IMR-90 (cell line): ENCODE results near the gene NHLRC2. TPM values are rescaled to one million over a fixed set of nuclear protein-coding genes. Genes with fewer than 3 reads are reported as not detected.

Experiments used
- ATAC-seq: fragments of 200-7000 bp; cut with Tn5 transposase; 2 replicates; pipeline ENCODE4 v1.9.1; 2020; ENCODE audit warnings: low read depth, mild to moderate bottlenecking, moderate library complexity
- BruUV-seq: library from RNA; stranded (reverse); fragments of 400-500 nt; replicated peaks from 2 replicates; lab custom pipeline; 2021; lab: Mats Ljungman, UMichigan
- CTCF ChIA-PET: fragments of 300-600 bp; formaldehyde crosslinking; extraction: SDS; loops from one replicate; lab custom pipeline; 2021; ENCODE audit warnings: antibody characterized with exemption; lab: Yijun Ruan, JAX
- POLR2A ChIA-PET: fragments of 300-600 bp; sonication (Branson Sonifier 250); formaldehyde crosslinking; loops from one replicate; lab custom pipeline; 2022; ENCODE audit warnings: antibody characterized with exemption; ENCODE audit not compliant: unreplicated experiment; lab: Charles Lee
- DNase-seq: peaks from one replicate; pipeline ENCODE4 v3.0.0; 2013
- H2AFZ ChIP-seq: replicated peaks from 2 replicates; pipeline ENCODE3; 2013; ENCODE audit warnings: low read length, mild to moderate bottlenecking; ENCODE audit not compliant: poor library complexity
- H2AK5ac ChIP-seq: 2 replicates; pipeline ENCODE4 v1.6.1; 2013; ENCODE audit warnings: low read depth, low read length, inconsistent platforms
- H2AK9ac ChIP-seq: replicated peaks from 2 replicates; pipeline ENCODE3; 2013; ENCODE audit warnings: mild to moderate bottlenecking, low read depth, low read length, moderate library complexity; ENCODE audit not compliant: poor library complexity
- H2BK120ac ChIP-seq: 2 replicates; pipeline ENCODE4 v1.6.1; 2013; ENCODE audit warnings: low read depth, low read length, inconsistent platforms
- H2BK15ac ChIP-seq: 3 replicates; pipeline ENCODE4 v1.6.1; 2013; ENCODE audit warnings: low read depth, low read length, inconsistent platforms
- H2BK20ac ChIP-seq: 2 replicates; pipeline ENCODE4 v1.6.1; 2013; ENCODE audit warnings: low read depth, mild to moderate bottlenecking, inconsistent platforms, low read length, moderate library complexity
- H2BK5ac ChIP-seq: 2 replicates; pipeline ENCODE4 v1.6.1; 2013; ENCODE audit warnings: mild to moderate bottlenecking, low read depth, low read length, inconsistent platforms; ENCODE audit not compliant: poor library complexity, severe bottlenecking
- H3K14ac ChIP-seq: replicated peaks from 2 replicates; pipeline ENCODE4 v1.6.1; 2013; ENCODE audit warnings: low read depth, low read length, inconsistent platforms
- H3K18ac ChIP-seq: 2 replicates; pipeline ENCODE4 v1.6.1; 2013; ENCODE audit warnings: low read depth, low read length, control low read depth
- H3K23ac ChIP-seq: 2 replicates; pipeline ENCODE4 v1.6.1; 2013; ENCODE audit warnings: low read depth, low read length, inconsistent platforms
- H3K27ac ChIP-seq: 2 replicates; pipeline ENCODE4 v1.5.1; 2013; ENCODE audit warnings: mild to moderate bottlenecking, control low read depth, low read length; ENCODE audit not compliant: insufficient read depth
- H3K27me3 ChIP-seq: 2 replicates; pipeline ENCODE4 v1.6.1; 2013; ENCODE audit warnings: low read length; ENCODE audit not compliant: control insufficient read depth, insufficient read depth
- H3K36me3 ChIP-seq: 2 replicates; pipeline ENCODE4 v1.6.1; 2013; ENCODE audit warnings: low read length, mixed read lengths; ENCODE audit not compliant: control insufficient read depth, insufficient read depth
- H3K4ac ChIP-seq: 2 replicates; pipeline ENCODE4 v1.6.1; 2013; ENCODE audit warnings: low read depth, low read length, inconsistent platforms
- H3K4me1 ChIP-seq: 2 replicates; pipeline ENCODE4 v1.6.1; 2013; ENCODE audit warnings: low read length, mixed read lengths; ENCODE audit not compliant: control insufficient read depth, insufficient read depth
- H3K4me2 ChIP-seq: 2 replicates; pipeline ENCODE4 v1.6.1; 2013; ENCODE audit warnings: low read depth, mild to moderate bottlenecking, control low read depth, low read length, moderate library complexity
- H3K4me3 ChIP-seq: 2 replicates; pipeline ENCODE4 v1.5.1; 2013; ENCODE audit warnings: low read depth, mild to moderate bottlenecking, control low read depth, low read length, moderate library complexity; ENCODE audit not compliant: insufficient read depth
- H3K56ac ChIP-seq: 2 replicates; pipeline ENCODE4 v1.6.1; 2013; ENCODE audit warnings: low read length, inconsistent platforms; ENCODE audit not compliant: insufficient read depth; ENCODE audit errors: extremely low read depth
- H3K79me1 ChIP-seq, 2 experiments: 2 replicates each; pipeline ENCODE4 v1.6.1; 2013; ENCODE audit warnings: low read length in 2 of 2, inconsistent platforms in 1 of 2, low read depth in 1 of 2
- H3K9ac ChIP-seq: 2 replicates; pipeline ENCODE4 v1.6.1; 2013; ENCODE audit warnings: low read depth, low read length, control low read depth
- H3K9me1 ChIP-seq: 2 replicates; pipeline ENCODE4 v1.6.1; 2013; ENCODE audit warnings: low read length, inconsistent platforms; ENCODE audit not compliant: insufficient read depth
- H3K9me3 ChIP-seq: 2 replicates; pipeline ENCODE4 v1.6.1; 2013; ENCODE audit warnings: low read length; ENCODE audit not compliant: control insufficient read depth, insufficient read depth
- H4K20me1 ChIP-seq: 2 replicates; pipeline ENCODE4 v1.6.1; 2013; ENCODE audit warnings: low read length, inconsistent platforms; ENCODE audit not compliant: insufficient read depth
- H4K5ac ChIP-seq: 2 replicates; pipeline ENCODE4 v1.6.1; 2013; ENCODE audit warnings: mild to moderate bottlenecking, low read depth, low read length, control low read depth
- H4K8ac ChIP-seq, 2 experiments: 2 replicates each; pipeline ENCODE4 v1.6.1; 2013; ENCODE audit warnings: low read depth in 2 of 2, low read length in 2 of 2, control low read depth in 1 of 2, inconsistent platforms in 1 of 2
- H4K91ac ChIP-seq: 2 replicates; pipeline ENCODE4 v1.6.1; 2013; ENCODE audit warnings: low read depth, low read length, inconsistent platforms; ENCODE audit not compliant: insufficient read depth
- CEBPB ChIP-seq: IDR thresholded peaks from 2 replicates; pipeline ENCODE4 v1.6.1; 2012; ENCODE audit warnings: low read depth, low read length, improper control_type of control experiment
- CHD1 ChIP-seq: IDR thresholded peaks from 2 replicates; pipeline ENCODE4 v1.6.1; 2012; ENCODE audit warnings: low read depth, low read length, improper control_type of control experiment
- CTCF ChIP-seq: conservative IDR thresholded peaks from 2 replicates; pipeline ENCODE4 v1.5.1; 2012; ENCODE audit warnings: mild to moderate bottlenecking, low read depth, low read length, improper control_type of control experiment
- FOS ChIP-seq: fragments of 150-350 bp; IDR thresholded peaks from 2 replicates; pipeline ENCODE4 v1.6.1; 2016; ENCODE audit warnings: low read depth, low read length
- MAFK ChIP-seq: IDR thresholded peaks from 2 replicates; pipeline ENCODE4 v1.6.1; 2012; ENCODE audit warnings: low read depth, low read length, improper control_type of control experiment
- MXI1 ChIP-seq: IDR thresholded peaks from 2 replicates; pipeline ENCODE4 v1.6.1; 2012; ENCODE audit warnings: low read depth, mild to moderate bottlenecking, low read length, moderate library complexity, borderline replicate concordance
- RAD21 ChIP-seq: IDR thresholded peaks from 2 replicates; pipeline ENCODE4 v1.6.1; 2012; ENCODE audit warnings: low read length, improper control_type of control experiment
- RCOR1 ChIP-seq: IDR thresholded peaks from 2 replicates; pipeline ENCODE4 v1.6.1; 2012; ENCODE audit warnings: mild to moderate bottlenecking, low read length, improper control_type of control experiment; ENCODE audit not compliant: insufficient replicate concordance
- RFX5 ChIP-seq: IDR thresholded peaks from 2 replicates; pipeline ENCODE4 v1.8.0; 2012; ENCODE audit warnings: low read depth, mild to moderate bottlenecking, low read length, moderate library complexity
- WGBS, 2 experiments: methylation state at CpG; one replicate each; pipeline versions ENCODE4 v1.1.5 to v1.1.7; 2013; ENCODE audit warnings: missing lambda C conversion rate in 2 of 2; ENCODE audit not compliant: insufficient read length in 1 of 2; ENCODE audit errors: extremely low coverage in 2 of 2; 5-methylcytosine and 5-hydroxymethylcytosine counted together
- dilution Hi-C: fragments of 300-500 bp; cut with HindIII; formaldehyde crosslinking; loops from one replicate; pipeline ENCODE4 v1.14.3; 2018; ENCODE audit warnings: low sequenced_read_pairs; ENCODE audit not compliant: unreplicated experiment
- in situ Hi-C: fragments of 300-500 bp; cut with MboI; formaldehyde crosslinking; loops from 3 replicates; pipeline ENCODE4 v1.14.3; 2019; ENCODE audit warnings: low sequenced_read_pairs, inconsistent platforms, mixed read lengths
- intact Hi-C: fragments of 100-400 bp; cut with micrococcal nuclease; formaldehyde crosslinking; loops from 2 replicates; pipeline ENCODE4 v1.10.0; 2022
- polyA plus RNA-seq, 3 experiments: library from polyadenylated mRNA; depleted of rRNA; stranded (reverse); fragments of >200 nt; gene quantifications; 2 replicates each; pipeline ENCODE4 v1.2.3, GENCODE V29; 2012; ENCODE audit warnings: low replicate concordance in 1 of 3
- total RNA-seq: library from RNA; depleted of rRNA; stranded (reverse); fragments of >200 nt; gene quantifications from 2 replicates; pipeline ENCODE4 v1.2.3, GENCODE V29; 2012
- TF ChIP-seq, protein P1 (sequence below): fragments of 150-350 bp; IDR thresholded peaks from 2 replicates; pipeline ENCODE4 v1.6.1; 2016; ENCODE audit warnings: low read depth, mild to moderate bottlenecking, low read length, moderate library complexity, borderline replicate concordance

NHLRC2 gene
- total and polyA plus RNA-seq, 2 of the 4 experiments (the other 2 are of a cell fraction) = 3.0 to 11.8 TPM

- in situ Hi-C loops (no loop called here), intact Hi-C loops (no loop called here), dilution Hi-C loops (no loop called here)
- Histone ChIP-seq H4K8ac (no peak overlapping the region), H4K5ac (no peak overlapping the region), H3K4me3 (no peak overlapping the region), H3K27me3 (peaks cover 9% of the 10 kb centered on the region), H3K14ac (no peak overlapping the region), H2AK5ac (no peak overlapping the region), H3K4me2 (no peak overlapping the region), H3K9ac (no peak overlapping the region), H3K4ac (no peak overlapping the region), H2BK120ac (no peak overlapping the region), H3K9me1 (no peaks in the 10 kb centered on the region), H3K27ac (no peak overlapping the region), H3K18ac (no peak overlapping the region), H3K79me1 (no peaks in the 10 kb centered on the region), H3K9me3 (no peaks in the 10 kb centered on the region; the same call in 1 of the 2 replicates), H2AFZ (no peak overlapping the region), H4K91ac (no peak overlapping the region), H3K56ac (no peak overlapping the region), H2BK5ac (no peak overlapping the region), H4K20me1 (no peaks in the 10 kb centered on the region), H2BK20ac (no peak overlapping the region), H2BK15ac (no peak overlapping the region), H2AK9ac (no peak overlapping the region), H3K23ac (no peak overlapping the region), H3K36me3 (no peaks in the 10 kb centered on the region), H3K4me1 (no peaks in the 10 kb centered on the region)
- BruUV-seq = no TSS peak
- no peak for ATAC-seq
- CTCF ChIA-PET = no interaction called here
- POLR2A ChIA-PET = no interaction called here
- no peak for DNase-seq
- no peak for TF ChIP-seq FOS
- TF ChIP-seq RAD21 = no peak
- no peak for TF ChIP-seq MAFK
- no peak for TF ChIP-seq RFX5
- TF ChIP-seq CTCF = no peak
- TF ChIP-seq CHD1 = no peak
- no peak for TF ChIP-seq RCOR1
- no peak for TF ChIP-seq CEBPB
- TF ChIP-seq, protein P1, sequence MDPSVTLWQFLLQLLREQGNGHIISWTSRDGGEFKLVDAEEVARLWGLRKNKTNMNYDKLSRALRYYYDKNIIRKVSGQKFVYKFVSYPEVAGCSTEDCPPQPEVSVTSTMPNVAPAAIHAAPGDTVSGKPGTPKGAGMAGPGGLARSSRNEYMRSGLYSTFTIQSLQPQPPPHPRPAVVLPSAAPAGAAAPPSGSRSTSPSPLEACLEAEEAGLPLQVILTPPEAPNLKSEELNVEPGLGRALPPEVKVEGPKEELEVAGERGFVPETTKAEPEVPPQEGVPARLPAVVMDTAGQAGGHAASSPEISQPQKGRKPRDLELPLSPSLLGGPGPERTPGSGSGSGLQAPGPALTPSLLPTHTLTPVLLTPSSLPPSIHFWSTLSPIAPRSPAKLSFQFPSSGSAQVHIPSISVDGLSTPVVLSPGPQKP = no peak
- no peak for TF ChIP-seq MXI1
- 58% methylated on average over 5 of the region's 8 CpGs; no CpG with 5 or more reads in 1 of the 2 experiments for WGBS, 2 experiments
Observed at GRCh38 chr10:113820507-113820906, 34.0 kb upstream of the NHLRC2 start.
